Measurements from ENCODE around the gene ANKRD6. TPM values are rescaled to one million over a fixed set of nuclear protein-coding genes. Genes with fewer than 3 reads are reported as not detected.
A peak's percentile ranks its signal among the peaks of the same experiment; 100 is the strongest.

Gene ANKRD6
- polyA plus RNA-seq, 1 donor from 2014 or later, result 6.6 TPM

DNA sequence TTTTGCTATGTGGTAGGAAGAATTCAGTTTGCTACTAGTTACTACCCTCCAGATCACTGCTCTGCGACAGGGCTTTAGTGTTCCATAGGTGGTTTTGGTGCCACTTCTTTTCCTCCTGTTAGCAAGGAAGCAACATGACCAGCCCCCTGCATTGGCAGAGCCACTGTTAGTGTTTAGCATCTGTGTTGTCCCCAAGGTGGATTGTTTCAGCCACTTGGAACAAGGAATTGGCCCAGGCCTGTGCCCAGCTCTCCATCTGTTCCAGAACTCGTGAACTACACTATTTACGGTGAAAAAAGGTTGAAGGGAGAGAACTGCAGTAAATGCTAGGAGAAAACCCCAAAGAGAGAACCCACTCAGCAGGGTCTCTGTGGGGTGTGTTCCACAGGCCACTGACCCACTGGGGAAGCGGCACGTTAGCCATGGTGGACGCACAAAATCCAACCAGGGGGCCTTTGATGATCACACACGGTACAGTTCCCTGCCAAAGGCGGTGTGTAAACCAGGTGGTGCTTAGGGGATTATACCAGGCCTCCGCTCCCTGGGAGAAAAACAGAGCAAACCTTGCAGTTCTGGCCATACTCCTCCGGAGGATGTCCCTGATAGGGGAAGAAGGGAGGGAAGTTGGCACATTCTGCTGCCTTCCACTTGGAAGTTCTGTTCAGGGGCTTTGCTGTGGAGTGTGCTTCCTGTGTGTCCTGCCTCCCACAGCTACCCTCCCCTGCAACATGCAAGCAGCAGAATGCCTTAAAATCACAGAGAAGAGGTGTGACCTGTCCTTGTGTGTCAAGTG, 133.3 kb downstream of the ANKRD6 start:
- Mint-ChIP-seq H3K27me3 (peaks cover 1% of the 10 kb centered on the region), H3K9me3 (peaks cover 0 to 2% (median under 1%) of the 10 kb centered on the region in 3 donors), H3K4me1 (no peaks in the 10 kb centered on the region), H3K36me3 (no peaks in the 10 kb centered on the region), H3K4me3 (peak overlapping the region in 1 of 4 donors; percentile 47), H3K27ac (no peak overlapping the region)

DNA sequence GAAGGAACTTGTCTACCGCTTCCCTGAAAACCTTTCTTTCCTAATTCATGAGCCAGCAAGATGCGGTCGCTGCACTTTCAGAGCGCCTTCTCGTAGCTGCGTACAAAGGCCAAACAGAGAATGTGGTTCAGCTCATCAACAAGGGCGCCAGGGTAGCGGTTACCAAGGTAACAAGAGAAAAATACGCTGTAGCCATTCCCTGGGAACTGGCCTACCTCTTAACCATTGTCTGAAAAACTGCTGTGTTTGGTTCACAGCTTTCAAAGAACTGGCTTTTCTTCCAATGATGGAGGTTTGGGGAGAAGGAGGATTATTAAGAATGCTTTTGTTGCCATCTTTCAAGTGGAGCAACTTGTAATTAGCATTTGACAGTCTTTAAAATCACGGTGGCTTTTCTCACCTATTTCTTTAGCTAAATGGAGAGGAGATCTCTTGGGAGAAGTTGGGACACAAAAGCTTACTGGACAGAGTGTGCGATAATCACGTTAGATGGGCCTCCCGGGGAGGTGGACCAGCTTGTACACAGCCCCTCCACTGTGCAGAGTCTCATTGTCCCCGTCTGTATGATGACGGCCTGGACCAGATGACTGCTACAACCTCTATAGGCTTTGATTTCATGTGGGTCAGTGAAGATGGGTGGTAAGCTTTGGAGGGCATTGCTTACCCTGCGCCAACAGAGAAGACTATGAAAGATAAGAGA, 134.1 kb downstream of the ANKRD6 start:
- Mint-ChIP-seq H3K36me3 (no peaks in the 10 kb centered on the region), H3K9me3 (peaks cover 0 to 2% (median 2%) of the 10 kb centered on the region in 3 donors), H3K4me1 (no peaks in the 10 kb centered on the region), H3K4me3 (peak overlapping the region in 1 of 4 donors; percentile 6), H3K27me3 (peaks cover 1% of the 10 kb centered on the region), H3K27ac (no peak overlapping the region)

DNA sequence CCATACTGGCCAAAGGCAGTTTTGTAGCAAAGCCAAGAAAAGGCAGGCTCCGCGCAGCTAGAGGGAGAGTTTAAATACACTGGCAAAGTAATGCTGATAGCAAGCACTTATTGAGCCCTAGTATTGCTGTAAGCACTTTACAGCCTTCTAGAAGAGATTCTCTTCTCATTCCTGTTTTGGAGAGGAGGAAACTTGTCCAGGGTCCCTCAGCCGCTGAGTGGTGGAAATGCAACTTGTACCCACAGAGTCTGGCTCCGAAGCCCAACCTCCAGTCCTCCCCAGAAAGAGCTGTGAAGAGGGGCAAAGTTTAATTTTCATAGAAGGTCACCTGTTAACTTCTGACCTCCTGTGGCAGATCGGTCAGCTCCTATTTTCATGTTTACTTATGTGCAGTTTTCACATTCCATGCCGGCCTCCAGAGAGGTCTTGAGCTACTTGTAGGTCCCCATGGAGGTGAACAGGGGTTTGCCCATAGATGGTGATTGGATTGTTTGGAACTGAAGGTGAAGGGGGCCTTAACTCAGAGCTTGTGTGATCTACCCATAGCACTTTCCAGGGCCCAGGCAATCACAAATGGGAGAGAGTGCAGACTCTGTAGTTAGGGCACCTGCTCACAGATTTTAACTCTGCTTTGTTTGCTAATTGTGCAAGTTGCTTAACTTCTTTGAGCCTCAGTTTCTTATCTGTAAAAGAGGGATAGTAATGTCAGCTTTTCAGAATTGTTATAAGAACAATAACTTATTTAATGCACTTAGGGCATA, 134.9 kb downstream of the ANKRD6 start:
- Mint-ChIP-seq H3K36me3 (no peaks in the 10 kb centered on the region), H3K9me3 (peaks cover 0 to 2% (median 2%) of the 10 kb centered on the region in 3 donors), H3K27me3 (peaks cover 1% of the 10 kb centered on the region), H3K27ac (no peak overlapping the region), H3K4me1 (no peaks in the 10 kb centered on the region), H3K4me3 (peak overlapping the region in 1 of 4 donors; percentile 6)

- peaks cover 2% of the 10 kb centered on the region for H3K36me3 Mint-ChIP-seq
- H3K4me1 Mint-ChIP-seq, result peaks cover 0 to 3% (median 0%) of the 10 kb centered on the region in 3 donors
- no peak overlapping the region for H3K27ac Mint-ChIP-seq
- peaks cover 0 to 2% (median 0%) of the 10 kb centered on the region in 3 donors for H3K9me3 Mint-ChIP-seq
- H3K4me3 Mint-ChIP-seq, result no peak overlapping the region
- H3K27me3 Mint-ChIP-seq, result peaks cover 1% of the 10 kb centered on the region
Observed at GRCh38 chr6:89574910-89575561, 142.1 kb downstream of the ANKRD6 start.

DNA sequence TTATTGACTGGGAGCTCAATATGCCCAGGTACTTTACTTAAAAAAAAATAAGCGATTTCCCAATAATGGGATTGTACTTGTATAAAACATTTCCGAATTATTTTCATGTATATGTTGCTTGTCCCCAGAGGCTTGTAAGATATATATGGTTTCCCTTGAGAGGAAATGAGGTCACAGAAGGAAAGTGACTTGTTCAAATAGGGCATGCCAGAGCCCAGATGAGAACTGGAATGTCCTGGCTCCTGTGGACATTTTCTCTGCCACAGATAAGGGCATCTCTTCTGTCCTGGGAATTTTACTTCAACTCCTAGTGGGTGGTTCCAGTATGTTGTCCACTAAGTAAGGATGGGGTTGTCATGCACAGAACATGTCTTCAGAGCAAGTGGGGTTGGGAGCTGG, 142.6 kb downstream of the ANKRD6 start:
- Mint-ChIP-seq H3K9me3 (peaks cover 0 to 2% (median 0%) of the 10 kb centered on the region in 3 donors), H3K27ac (no peak overlapping the region), H3K4me3 (no peak overlapping the region), H3K4me1 (peaks cover 0 to 3% (median 0%) of the 10 kb centered on the region in 3 donors), H3K36me3 (peaks cover 2% of the 10 kb centered on the region), H3K27me3 (no peaks in the 10 kb centered on the region)

DNA sequence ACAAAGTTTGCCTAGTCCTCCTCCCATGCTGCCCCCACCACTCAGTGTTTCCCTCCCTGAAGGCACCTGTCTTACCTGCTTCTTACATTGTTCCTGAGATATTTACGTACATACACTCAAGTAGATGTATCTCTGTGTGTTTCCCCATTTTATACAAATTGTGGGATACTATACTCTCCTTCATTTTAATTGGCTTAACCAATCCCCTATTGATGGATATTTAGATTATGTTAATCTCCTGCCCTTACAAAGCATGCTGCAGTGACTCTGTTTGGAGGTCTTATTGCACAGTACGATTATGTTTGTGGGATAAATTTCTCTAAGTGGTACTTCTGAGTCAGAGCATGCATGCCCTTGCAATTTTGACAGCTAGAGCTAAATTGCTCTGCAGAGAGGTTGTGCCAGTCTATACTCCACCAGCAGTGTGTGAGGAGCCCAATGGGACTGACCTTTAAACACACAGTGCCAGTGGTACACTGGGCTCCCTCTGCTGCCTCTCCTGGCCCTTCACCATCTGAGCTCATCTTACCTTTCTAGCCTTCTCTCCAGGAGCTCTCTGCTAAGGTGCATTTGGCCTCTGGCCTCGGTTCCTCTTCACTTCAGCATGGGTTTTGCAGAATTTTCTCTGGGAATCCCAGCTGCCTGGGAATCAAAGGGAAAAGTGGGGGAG, 148.2 kb downstream of the ANKRD6 start:
- Mint-ChIP-seq H3K4me1 (no peaks in the 10 kb centered on the region), H3K9me3 (no peaks in the 10 kb centered on the region), H3K27me3 (no peaks in the 10 kb centered on the region), H3K4me3 (no peak overlapping the region), H3K36me3 (peaks cover 3% of the 10 kb centered on the region), H3K27ac (no peak overlapping the region)

DNA sequence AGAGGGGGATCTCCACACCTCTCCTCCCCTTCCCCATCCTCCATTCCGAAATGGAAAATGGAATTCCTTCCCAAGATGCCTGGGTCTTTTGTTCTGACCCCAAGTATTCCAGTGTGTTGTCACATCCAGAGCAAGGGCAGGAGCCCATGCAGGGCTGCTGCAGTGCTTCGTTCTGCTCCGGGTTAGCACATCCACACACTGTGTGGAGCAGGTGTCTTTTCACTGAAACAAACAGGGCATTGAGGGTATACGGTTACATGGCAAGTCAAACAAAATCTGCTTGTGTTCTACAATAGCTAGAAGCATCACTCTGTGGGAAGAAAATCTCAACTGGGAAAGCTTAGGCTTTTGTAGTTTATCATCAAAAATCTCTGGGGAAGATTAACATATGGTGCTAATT, 148.7 kb downstream of the ANKRD6 start:
- no peaks in the 10 kb centered on the region for H3K4me1 Mint-ChIP-seq
- no peaks in the 10 kb centered on the region for H3K9me3 Mint-ChIP-seq
- no peak overlapping the region for H3K27ac Mint-ChIP-seq
- peaks cover 3% of the 10 kb centered on the region for H3K36me3 Mint-ChIP-seq
- no peaks in the 10 kb centered on the region for H3K27me3 Mint-ChIP-seq
- no peak overlapping the region for H3K4me3 Mint-ChIP-seq

DNA sequence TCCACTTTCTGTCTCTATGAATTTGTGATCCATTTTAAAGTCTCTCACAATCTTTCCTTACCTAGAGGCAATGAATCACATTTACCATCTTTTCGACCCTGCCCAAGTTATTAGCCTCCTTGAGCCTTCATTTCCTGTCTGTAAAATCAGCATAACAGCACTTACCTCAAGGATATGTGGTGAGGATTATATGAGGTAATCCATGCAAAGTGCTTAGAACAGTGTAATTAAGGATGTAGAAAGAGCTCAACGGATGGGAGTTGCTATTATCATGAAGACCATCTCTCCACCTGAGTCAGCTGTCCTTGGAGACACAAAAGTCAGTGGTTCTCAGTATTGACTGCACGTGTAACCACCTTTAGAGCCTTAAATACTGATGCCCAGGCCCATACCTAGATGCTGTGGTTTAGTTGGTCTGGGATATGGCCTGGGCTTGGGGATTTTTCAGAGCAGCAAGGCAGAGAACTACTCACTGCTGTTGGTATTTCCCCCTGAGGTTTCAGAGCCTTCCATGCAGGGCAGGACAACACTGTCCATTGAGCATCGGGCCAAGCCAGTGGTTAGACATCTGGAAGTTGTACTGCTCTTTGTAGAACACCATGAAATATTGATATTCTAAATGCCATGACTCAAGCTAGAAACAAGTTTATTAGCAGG, 149.8 kb downstream of the ANKRD6 start:
- Mint-ChIP-seq H3K36me3 (peaks cover 2% of the 10 kb centered on the region), H3K27ac (no peak overlapping the region), H3K27me3 (no peaks in the 10 kb centered on the region), H3K4me1 (no peaks in the 10 kb centered on the region), H3K9me3 (no peaks in the 10 kb centered on the region), H3K4me3 (no peak overlapping the region)

- H3K4me3 Mint-ChIP-seq, result no peak overlapping the region
- H3K9me3 Mint-ChIP-seq, result no peaks in the 10 kb centered on the region
- H3K27ac Mint-ChIP-seq, result no peak overlapping the region
- H3K27me3 Mint-ChIP-seq, result no peaks in the 10 kb centered on the region
- peaks cover 2% of the 10 kb centered on the region for H3K36me3 Mint-ChIP-seq
- no peaks in the 10 kb centered on the region for H3K4me1 Mint-ChIP-seq
Observed at GRCh38 chr6:89583559-89583958, 150.6 kb downstream of the ANKRD6 start.

- Mint-ChIP-seq H3K36me3 (peaks cover 2% of the 10 kb centered on the region), H3K27me3 (no peaks in the 10 kb centered on the region), H3K4me1 (no peaks in the 10 kb centered on the region), H3K9me3 (no peaks in the 10 kb centered on the region), H3K27ac (no peak overlapping the region), H3K4me3 (no peak overlapping the region)
Observed at GRCh38 chr6:89584539-89584938, 151.6 kb downstream of the ANKRD6 start.

- Mint-ChIP-seq H3K27me3 (no peaks in the 10 kb centered on the region), H3K36me3 (peaks cover 2% of the 10 kb centered on the region), H3K27ac (no peak overlapping the region), H3K4me1 (no peaks in the 10 kb centered on the region), H3K9me3 (no peaks in the 10 kb centered on the region), H3K4me3 (no peak overlapping the region)
Observed at GRCh38 chr6:89585154-89585553, 152.2 kb downstream of the ANKRD6 start.

DNA sequence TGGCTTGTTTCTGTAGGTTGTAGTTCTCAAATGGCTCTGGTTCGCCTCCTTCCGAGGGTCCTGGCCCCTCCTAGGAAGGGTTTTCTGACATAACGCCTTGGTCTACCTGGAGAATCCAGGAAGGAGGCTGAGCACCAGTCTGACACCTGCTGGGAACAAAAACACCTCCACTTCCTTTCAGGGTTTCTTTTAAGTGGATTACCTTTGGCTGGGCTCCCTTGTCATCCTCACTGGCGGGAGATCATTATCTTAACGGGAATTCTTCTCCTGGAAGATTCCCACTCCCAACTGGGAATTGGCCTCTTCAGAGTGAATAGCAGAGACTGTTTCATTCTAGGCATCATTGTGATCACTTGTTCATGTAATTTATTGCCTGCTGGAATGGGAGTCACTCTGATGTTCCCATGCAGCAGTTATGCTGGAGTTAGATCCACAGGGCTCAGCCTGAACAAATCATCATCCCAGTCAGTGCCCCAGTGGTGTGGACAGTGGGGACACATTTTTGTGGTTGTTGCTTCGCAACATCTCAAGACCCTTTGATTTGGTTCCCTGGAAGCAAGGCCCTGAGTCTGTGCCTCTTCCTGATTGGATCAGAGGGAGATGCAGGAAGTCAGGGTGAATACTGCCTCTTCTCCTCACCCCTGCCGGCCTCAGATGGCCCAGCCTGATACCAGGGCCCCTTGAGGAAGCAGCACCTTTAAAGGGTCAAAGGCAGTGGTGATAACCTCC, 156.5 kb downstream of the ANKRD6 start:
- H3K36me3 Mint-ChIP-seq, result no peaks in the 10 kb centered on the region
- H3K27ac Mint-ChIP-seq, result no peak overlapping the region
- no peaks in the 10 kb centered on the region for H3K27me3 Mint-ChIP-seq
- no peaks in the 10 kb centered on the region for H3K9me3 Mint-ChIP-seq
- no peak overlapping the region for H3K4me3 Mint-ChIP-seq
- peaks cover 0 to 7% (median 0%) of the 10 kb centered on the region in 3 donors for H3K4me1 Mint-ChIP-seq

DNA sequence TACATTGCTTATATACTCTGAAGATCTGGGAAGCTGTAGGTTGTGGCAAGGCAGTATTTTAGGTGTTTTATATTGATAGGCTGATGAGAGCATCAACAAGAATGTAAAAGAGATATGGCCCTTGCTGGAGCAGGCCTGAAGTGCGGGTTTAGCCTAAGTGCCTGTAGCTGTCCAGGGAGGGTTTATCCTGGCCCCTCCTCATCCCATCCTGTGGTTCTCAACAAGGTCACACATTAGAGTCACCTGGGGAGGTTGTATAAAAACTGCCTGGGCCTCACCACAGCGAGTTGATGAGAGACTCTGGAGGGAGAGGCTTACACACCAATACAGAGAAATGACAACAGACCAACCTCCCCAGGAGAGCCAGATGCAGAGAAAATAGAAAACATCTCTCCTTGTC, 157.2 kb downstream of the ANKRD6 start:
- no peak overlapping the region for H3K4me3 Mint-ChIP-seq
- no peaks in the 10 kb centered on the region for H3K9me3 Mint-ChIP-seq
- H3K27me3 Mint-ChIP-seq, result no peaks in the 10 kb centered on the region
- H3K4me1 Mint-ChIP-seq, result peaks cover 0 to 7% (median 0%) of the 10 kb centered on the region in 3 donors
- H3K36me3 Mint-ChIP-seq, result no peaks in the 10 kb centered on the region
- no peak overlapping the region for H3K27ac Mint-ChIP-seq

All from IgD-negative memory B cell (primary cell).